NCI-H1694 (cell line): ENCODE results near the gene LLGL2.

Experiments used
- DNase-seq: peaks from one replicate; lab custom pipeline; 2025; lab: John Stamatoyannopoulos, UW

Gene LLGL2

GRCh38 chr17:75521951-75522727, 3.4 kb upstream of the LLGL2 start:
- DNase-seq, result no peak

- no peak for DNase-seq
These were observed 1.9 kb upstream of the LLGL2 start for GRCh38 chr17:75523647-75524046.

- no peak for DNase-seq
These were observed 1.1 kb upstream of the LLGL2 start for GRCh38 chr17:75524269-75524969.

- no peak for DNase-seq
These were observed 483 bp downstream of the LLGL2 start for GRCh38 chr17:75525806-75526554.

- no peak for DNase-seq
These were observed 1.2 kb downstream of the LLGL2 start for GRCh38 chr17:75526555-75527270.

DNA sequence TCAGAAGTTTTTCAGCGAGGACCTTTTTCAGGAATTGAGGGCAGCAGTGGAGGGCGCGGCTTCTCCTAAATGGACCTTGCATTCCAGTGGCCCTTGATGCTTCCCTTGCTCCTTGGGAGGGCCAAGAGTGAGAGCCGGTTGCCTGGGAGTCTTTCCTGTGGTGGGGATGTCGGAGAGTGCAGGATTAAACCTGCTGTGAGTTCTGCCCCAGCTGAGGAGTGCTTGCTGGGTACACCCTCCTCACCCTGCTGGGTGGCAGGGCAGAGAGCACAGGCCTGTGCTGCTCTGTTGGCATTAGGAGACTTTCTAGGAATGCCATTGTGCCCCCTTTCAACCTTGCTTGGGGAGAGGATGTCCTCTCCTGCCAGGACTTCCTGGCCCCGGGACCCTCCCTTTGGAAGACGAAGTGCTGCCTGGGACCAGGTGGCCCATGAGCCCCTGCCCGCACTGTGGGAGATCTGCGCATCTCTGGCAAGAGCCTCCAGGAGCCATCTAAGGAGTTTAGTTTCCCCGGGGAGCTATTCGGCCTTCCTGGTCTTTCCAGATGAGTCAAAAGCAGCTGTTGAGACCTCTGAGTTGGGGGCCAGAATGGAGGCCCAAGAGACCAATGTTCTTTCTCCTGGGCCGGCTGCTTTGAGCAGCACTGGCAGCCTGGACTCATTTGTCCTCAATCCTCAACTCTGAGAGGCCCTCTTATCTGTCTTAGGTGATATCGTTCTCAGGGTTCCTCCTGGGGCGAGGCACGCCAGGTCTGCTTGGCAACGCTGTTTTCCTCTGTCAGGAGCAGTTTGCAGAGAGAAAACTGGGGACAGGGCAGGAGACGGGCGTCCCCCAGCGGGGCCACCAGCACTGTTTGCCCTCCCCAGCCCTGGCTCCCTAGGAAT, 5.6 kb downstream of the LLGL2 start:
- no peak for DNase-seq

- DNase-seq, result no peak
These were observed 6.2 kb downstream of the LLGL2 start for GRCh38 chr17:75531721-75532072.

GRCh38 chr17:75535119-75535537, 9.6 kb downstream of the LLGL2 start:
- DNase-seq, result no peak

DNA sequence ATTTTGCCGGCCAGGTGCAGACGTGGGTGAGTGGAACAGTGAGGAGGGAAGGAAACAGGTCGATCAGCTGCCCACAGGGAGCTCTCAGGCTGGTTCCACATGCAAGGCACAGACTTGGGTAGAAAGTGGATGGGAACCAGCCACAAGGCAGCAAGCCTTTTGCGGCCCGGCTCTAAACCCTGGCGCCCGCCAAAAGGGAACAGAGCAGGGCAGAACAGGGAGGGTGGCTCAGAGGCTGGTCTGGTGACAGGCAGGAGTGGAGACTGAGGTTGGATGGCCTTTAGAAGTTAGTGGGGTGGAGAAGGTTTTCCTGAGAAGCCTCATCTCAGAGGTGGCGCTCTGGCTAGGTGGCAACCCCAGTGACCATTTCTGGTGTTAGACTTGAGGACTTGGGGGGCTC, 10.4 kb downstream of the LLGL2 start:
- DNase-seq, result no peak

DNA sequence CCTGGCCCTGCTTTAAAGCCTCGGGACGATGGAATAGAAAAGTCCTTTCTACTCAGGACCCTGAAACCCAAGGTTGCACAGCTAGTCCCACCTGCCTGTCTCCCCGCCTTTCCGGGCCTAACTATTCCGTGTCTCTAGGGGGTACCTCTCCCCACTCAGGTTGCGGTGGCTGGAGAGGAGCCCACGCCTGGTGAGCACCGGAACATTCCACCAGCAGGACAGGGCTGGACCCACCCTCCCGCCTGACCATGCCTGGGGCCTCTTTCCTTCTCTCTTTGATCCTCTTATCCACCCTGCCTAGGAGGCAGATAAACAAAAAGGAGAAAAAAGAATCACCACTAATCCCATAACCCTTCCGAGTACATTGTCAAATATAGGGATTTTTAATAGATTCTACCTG, 10.9 kb downstream of the LLGL2 start:
- no peak for DNase-seq

DNA sequence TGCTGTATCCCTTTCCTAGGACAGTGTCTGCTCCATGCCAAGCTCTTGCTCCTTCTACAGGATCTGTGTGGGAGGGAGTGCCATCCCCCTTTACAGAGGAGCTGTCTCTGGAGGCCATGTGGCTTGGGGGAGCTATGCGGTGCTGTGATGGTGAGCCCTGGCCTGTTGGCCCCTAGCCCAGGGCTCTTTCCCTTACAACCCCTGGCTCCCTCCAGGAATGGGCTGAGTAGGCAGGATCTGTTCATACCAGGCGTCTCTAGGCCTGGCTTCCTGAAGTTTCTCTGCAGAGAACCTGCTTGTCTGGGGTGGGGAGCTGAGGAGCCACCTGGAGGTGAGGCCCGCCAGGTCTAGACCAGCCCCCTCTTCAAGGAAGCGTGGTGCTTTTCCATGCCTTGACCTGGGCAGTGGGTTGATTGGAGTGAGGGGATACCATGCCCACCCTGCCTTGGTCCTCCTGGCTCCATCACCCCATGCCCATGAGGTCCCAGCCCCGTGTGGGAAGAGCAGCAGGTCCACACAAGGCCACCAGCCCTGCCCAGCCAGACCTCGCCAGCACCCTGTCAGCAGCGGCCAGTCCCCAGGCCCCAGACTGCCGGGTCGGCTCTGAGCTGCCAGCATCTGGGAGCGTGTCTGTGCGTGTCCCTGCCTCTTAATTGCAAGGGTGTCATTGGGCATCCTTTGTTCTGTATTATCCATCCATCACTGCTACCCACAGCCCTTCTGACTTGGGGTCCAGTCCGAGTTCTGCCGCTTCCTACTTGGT, 14.7 kb downstream of the LLGL2 start:
- no peak for DNase-seq

DNA sequence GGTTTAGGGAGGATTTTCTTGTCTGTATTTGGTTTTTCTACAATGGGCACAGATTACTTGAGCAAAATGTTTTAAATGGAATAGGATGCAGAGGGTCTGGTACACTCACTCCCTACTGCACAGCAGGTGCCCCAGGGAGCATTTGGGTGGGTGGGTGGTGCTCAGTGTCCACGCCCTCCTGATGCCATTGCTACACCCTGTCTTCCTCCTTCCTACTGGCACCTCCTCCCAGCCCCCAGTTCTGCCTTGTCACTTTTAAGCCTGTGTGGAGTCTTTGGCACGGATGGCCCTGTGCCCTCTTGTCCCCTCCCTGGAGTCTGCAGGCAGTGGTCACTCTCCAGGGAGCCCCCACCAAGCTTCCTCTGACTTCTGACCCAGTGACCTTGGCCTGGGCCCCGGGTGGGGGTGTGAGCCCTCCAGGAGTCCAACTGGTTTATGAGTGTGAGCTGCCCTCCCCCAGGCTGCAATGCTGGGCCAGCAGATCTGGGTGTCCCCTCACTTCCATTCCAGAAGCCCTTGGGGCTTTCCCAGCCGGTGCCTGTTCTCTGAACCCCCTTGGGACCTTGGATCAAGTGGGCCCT, 15.5 kb downstream of the LLGL2 start:
- DNase-seq, result no peak

- DNase-seq, result no peak
These were observed 16.7 kb downstream of the LLGL2 start for GRCh38 chr17:75542229-75542628.

GRCh38 chr17:75542728-75543336, 17.3 kb downstream of the LLGL2 start:
- DNase-seq, result no peak

GRCh38 chr17:75544250-75544649, 18.8 kb downstream of the LLGL2 start:
- DNase-seq, result no peak

DNA sequence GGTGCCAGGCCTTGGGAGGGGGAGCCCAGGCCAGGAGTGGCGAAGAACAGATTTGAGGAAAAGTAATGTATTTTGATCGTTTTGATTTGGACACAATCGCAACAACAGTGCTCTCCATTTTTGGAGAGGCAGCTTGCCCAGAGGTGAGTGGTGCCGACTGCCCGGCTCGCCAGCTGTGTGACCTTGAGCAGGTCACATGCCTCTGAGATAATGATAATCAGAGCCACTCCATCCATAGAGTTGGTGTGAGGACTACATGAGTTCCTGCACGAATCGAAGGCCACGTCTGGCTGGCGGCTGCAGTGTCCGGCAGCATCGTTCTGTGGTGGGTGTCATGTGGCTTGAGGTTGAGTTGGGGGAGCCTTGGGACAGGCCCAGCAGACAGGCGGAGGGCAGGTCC, 20.7 kb downstream of the LLGL2 start:
- DNase-seq, result no peak

GRCh38 chr17:75547091-75547490, 21.6 kb downstream of the LLGL2 start:
- no peak for DNase-seq

DNA sequence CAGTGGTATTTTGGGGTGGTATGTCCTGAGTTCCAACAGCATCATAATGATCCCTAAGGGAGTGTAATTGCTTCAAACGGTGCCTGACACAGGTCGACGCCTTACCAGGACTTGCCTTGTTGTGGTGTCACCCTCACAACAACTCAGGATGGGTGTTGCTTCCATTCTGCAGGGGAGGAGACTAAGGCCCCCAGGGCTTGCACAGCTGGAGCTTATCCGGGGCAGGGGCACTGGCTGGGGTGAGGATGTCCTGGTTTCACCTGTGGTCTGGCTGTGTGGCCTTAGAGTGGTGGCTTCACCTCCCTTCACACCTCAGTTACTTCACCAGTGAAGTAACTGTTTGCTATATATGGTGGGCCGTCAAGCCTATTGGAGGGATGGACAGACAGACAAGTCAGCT, 23.3 kb downstream of the LLGL2 start:
- DNase-seq, result no peak

DNA sequence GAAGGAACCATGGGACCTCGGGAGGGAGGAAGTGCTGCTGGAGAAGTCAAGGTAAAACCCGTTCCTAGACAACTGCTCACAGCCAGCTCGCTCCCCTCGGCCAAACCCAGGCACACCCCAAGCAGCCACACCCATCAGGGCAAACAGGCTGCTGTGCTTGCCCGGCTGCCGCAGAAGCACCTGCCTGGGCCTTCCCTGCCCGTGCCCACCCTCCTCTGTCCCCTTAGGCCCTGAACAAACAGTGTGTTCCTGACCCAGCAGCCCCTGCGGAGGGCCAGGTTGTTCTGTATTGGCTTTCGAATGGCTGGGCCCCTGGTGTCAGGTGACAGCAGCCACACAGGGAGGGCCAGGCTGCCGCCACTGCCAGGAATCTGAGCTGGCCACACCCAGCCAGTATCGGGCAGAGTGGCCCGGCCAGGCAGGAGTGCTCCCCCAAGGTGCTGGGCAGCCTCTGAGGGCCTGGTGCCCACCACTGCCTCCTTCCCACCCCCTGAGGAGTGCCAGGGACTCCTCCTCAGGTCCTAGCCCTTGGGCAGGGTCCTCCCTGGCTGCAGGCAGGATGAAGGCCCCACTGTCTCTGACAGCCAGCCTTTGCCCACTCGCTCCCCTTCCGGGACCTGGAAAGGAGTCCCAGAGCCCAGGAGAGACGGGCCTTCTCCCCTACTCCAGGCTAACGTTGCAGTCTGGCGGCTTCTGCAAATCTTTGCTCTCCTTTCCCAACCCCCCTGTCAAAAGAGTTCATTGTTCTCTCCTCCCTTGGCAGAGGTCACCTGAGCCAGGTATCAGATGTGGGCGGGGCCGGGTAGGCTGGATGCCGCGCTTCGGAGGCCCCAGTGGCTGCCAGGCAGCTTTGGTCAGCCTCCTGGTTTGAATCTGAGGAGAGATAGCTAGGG, 24.0 kb downstream of the LLGL2 start:
- DNase-seq, result no peak
